ENCODE data around the gene ERBB4.
"Not testable (repeated sequence)": the region's sequence is repeated elsewhere in the genome, so short reads cannot be mapped to it uniquely, and the experiment has no call there.

ERBB4 gene

DNA sequence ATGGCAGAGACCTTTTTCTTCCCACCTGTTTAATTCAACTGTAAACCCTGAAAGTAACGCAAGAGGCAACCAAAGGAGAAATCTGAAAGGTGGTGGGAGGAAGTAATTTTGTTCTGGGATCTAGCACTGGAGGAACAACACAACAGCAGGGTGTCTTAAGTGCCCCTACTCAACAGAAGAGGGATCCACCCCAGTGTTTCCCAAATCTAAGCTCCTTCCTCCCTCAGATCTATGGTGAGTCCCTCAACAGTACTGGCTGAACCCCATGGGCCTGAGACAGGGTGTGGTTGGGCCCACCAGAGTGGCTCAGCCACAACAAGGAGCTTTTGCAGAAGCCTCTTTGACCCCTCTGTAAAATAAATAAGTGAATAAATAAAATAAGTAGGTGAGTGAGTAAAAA, 790.3 kb downstream of the ERBB4 start:
- no peak for DNase-seq (ENCODE audit: low read depth in 1 of 2, low spot score in 1 of 2)

DNA sequence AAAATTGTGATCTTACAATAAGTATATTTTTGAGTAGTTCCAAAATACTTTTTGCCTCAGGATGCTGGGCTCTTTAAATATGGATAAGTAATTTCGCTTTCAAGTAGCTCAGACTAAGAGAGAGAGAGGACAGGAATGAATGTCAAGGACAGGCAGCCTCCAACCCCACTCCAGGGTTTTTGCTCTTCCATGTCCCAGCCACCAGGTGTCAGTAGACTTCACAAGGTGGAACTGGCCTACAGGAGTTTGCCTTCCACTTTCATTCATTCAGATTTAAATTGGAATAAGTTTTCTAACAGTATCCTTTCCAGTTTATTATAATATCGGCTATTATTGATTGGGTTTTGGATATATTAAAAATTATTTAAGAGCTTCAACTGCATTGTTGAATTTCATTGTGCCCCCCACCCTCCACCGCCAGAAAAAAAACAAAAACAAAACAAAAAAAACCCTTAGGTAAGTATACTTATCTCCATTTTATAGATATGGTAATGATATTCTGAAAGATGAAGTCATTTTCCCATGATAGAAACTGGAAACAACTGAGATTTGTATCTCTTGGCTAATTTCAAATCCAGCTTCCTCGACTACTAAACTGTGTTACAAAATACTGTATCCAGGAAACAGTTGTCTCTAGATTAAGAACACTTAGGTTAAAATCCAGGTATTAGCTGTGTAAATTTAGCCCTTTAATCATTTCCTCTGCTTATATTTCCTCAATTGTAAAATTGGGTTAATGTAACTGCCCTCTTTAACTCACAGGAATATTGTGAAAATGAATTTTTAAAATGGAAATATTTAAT, 793.1 kb downstream of the ERBB4 start:
- DNase-seq (ENCODE audit: low read depth in 1 of 2, low spot score in 1 of 2), result no peak

DNA sequence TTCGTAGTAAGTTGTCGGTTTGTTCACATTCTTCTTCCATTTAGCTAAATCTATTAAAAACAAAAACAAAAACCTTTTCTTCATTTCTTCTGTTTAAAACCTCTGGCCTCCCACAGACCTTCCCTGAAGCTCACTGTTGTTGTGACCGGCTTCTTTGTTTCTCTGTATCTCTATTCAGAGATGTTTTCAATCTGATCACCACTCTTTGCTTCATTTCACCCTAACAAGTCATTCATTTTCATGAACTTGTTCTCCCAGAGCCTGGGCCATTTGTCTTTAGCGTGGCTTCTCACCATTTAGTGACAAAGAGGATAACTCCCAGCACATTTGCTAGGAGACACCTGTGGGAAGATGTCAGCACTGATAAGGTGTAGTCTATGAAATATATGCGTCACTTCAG, 794.2 kb downstream of the ERBB4 start:
- no peak for DNase-seq (ENCODE audit: low read depth in 1 of 2, low spot score in 1 of 2)

DNA sequence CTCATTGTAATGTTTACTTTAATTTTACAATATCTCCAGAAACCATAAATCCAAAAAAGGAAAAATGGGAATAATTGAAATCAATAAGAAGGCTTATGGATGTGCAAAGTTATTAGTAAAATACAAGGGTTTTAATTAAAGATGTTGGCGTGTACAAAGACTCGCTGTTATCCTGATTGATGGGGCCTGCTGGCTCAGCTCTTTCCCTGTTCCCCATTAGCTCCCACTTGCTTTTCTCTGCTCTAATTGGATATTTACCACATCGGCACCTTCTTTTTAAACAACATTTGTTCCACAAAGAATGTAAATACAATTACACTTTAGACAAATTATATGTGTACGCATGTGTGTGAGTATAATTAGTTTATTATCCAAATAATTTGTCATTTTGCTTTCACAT, 796.6 kb downstream of the ERBB4 start:
- DNase-seq (ENCODE audit: low read depth in 1 of 2, low spot score in 1 of 2), result no peak

DNA sequence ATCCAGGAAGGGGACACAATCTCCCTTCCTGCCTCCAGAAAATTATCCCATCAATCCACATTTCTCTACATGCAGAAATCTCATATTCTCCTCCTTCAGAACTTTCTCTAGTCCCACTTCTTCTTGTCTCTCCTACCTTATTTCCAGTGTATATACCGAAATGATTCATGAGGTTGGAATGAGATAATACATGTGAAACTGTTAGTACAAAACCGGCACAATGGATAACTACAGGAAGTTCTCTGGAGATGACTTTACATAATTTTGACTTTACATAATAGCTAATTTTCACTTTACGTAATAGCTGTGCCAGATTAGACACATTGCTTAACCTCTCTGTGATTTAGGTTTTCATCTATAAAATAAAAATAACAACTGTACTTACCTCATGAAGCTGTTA, 801.3 kb downstream of the ERBB4 start:
- DNase-seq (ENCODE audit: low read depth in 1 of 2, low spot score in 1 of 2), result no peak

DNA sequence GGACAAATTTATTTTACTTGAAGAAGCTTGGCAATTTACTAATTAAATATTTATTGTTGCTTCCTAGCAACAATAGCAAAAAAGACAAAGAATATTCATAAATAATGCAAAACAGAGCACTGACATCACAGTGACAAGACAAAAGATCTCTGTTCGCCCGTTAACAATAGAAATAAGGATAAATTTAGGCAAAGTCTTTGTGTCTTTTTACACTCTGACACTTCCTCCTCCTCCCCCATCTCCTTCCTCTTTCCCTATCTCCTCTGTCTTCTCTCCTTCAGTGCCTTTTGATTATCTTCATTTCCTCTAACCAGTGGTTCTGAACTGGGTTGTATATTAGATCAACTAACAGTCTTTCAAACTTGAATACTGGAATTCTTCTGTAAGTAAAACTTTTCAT, 808.4 kb downstream of the ERBB4 start:
- DNase-seq (ENCODE audit: low read depth in 1 of 2, low spot score in 1 of 2), result no peak

DNA sequence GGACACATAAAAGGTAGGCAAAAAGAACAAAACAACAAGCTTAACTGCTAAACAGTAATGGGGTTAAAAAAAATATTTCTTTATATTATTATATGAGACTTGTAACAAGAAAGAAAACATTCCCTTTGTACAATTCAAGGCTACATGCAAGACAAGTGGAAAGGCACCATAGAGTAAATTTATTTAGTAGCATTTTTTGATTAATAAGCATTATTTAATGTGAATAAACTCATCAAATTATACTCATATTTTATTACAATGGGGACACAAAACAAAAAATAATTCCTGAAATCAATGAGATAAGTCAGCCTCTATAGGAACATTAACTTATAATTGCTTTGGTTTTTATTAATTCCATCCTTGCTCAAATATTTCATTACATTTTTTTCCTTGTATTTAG, 809.2 kb downstream of the ERBB4 start:
- no peak for DNase-seq (ENCODE audit: low read depth in 1 of 2, low spot score in 1 of 2)

DNA sequence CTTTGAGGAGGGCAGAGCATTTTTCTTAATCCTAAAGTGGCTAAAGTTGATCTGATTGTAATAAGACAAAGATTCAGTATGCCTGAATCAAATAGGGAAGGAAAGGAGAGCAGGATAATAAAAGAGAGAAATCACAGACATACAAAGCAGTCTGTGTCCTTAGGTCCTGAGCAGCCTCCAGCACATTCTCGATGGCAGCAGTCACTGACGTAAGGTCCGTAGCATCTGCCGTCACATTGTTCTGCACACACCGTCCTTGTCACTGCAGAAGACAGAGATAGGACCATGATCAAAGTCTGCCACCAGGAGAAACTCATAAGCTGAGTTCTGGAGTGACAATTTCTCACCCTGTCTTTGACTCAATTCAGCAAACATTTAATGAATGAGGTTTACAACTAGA, 813.7 kb downstream of the ERBB4 start:
- DNase-seq (ENCODE audit: low read depth in 1 of 2, low spot score in 1 of 2), result no peak

DNA sequence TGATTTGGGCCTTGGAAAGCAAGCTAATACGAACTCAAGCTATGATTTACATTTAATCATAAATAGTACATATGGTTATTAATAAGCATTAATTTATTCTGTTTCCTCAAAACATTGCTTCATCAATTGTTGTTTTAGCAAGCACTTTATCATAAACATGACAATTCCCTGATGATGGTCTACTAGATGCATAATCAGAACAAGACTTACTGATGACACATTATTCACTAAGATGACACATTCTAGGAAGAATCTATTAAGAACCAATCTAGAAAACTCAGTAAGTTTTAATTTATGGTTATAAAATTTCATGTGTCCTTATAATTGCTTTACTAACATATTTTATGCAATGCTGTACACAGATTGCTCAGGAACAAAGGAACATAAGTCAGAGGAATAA, 815.2 kb downstream of the ERBB4 start:
- no peak for DNase-seq (ENCODE audit: low read depth in 1 of 2, low spot score in 1 of 2)

DNA sequence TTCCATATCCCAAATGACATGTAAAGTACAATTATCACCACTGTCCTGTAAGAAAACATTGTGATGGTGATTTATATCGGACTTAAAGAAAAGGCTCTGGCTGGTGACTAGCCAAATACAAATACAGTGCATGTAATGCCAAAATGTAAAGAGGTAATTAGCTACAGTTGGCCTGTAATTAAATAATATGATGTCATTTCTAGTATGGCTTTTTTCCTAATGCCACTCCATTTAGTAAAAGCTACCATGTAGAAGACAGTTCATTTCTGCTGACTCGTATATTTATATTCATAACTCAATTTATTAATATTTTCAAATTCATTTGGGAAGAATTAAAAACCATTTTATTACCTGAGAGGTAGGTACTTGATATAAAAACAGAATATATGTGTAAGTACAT, 815.7 kb downstream of the ERBB4 start:
- DNase-seq (ENCODE audit: low read depth in 1 of 2, low spot score in 1 of 2), result no peak

DNA sequence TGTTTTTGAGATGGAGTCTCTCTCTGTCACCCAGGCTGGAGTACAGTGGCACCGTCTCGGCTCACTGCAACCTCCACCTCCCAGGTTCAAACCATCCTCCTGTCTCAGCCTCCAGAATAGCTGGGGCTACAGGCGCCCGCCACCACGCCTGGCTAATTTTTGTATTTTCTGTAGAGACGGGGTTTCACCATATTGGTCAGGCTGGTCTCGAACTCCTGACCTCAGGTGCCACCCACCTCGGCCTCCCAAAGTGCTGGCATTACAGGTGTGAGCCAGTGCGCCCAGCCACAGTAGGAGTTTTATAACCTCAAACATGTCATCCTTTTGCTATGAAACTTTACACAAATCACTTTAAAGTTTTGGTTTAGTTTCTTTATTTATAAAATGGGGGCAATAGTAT, 816.7 kb downstream of the ERBB4 start:
- not testable (repeated sequence) for DNase-seq (ENCODE audit: low read depth in 1 of 2, low spot score in 1 of 2)

DNA sequence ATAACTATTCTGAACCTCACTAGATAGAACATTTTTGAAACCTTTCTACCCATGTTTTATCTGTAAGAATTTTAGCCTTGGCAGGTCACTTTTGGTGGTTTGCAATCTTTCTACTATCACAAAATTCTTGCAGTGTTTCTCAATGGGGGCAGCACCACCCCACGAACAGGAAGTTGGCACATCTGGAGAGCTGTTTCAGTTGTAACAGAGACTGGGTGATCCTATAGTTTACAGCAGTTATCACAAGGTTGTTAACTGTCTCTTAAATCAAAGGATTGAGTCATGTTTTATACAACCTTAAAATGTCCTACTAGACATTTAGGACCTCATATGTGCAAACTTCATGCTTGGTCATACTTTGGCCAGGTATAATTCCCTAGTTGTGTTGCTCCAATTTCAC, 829.2 kb downstream of the ERBB4 start:
- no peak for DNase-seq (ENCODE audit: low read depth in 1 of 2, low spot score in 1 of 2)

DNA sequence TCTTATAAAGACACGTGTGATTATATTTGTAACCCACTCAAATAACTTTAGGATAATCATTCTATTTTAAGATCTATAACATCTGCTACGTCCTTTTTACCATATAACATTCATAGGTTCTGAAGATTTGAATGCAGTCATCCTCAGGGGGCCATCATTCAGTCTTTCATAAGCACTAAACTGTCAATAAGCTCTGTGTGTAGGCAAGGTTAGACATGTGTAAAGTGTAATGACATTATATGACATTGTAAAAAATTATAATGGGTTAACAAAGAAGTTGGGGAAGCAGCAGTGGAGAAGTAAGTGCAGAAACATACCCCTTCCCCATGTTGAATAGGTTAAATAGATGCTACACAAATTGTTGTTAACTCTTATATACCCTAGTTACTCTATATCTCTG, 845.9 kb downstream of the ERBB4 start:
- no peak for DNase-seq (ENCODE audit: low read depth in 1 of 2, low spot score in 1 of 2)

DNA sequence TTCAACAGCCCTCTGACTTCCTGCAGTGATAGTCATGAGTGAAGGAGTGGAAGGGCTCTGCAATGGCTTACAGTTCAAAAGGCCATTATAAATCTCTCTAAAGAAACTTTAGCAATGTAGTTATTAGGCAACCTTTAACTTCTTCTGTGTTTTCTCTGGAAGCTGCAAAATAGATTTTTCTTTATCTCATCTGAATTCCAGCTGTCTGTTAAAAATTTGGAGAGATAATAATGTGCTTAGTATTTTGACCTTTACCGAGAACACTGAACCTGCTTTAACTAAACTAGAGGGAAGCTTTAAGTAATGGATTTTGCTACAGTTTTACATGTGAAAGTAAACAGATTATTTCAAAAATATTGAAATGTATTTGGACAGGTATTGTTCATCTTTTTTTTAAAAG, 847.9 kb downstream of the ERBB4 start:
- no peak for DNase-seq (ENCODE audit: low read depth in 1 of 2, low spot score in 1 of 2)

DNA sequence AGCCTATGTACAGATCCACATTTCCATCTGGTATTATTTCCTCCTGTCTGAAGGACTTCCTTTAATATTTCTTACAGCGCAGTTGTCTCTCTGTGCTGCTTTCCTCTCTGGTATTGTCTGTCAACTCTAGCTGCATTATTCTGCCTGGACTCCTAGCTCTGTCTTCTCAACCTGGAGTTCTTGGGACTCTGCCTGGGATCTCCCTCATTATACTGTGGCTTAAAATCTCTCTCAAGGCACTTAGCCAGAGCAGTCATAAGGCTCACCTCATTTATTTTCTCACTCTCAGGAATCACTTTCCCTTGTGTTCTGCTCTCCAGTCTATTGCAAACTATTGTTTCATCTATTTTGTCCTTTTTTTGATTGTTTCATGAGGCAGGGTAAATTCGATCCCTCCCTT, 850.4 kb downstream of the ERBB4 start:
- DNase-seq (ENCODE audit: low read depth in 1 of 2, low spot score in 1 of 2), result no peak

DNA sequence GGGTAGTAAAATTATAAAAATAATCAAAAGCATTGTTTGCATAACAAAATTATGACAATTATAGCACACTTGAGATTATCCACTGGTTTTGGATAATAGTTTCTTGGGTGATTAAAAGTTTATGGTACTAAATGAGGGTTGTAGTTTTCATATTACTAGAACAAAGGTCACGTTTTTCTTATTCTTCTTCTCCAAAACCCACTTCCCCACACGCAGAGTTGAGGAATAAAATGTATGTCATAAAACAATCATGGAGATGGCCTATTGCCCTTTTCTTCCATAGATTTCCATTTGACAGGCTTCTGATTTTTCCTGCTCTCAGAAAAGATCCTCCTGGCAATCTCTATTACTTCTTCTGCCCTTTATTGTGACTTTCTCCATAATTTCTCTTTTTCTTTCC, 863.9 kb downstream of the ERBB4 start:
- DNase-seq (ENCODE audit: low read depth in 1 of 2, low spot score in 1 of 2), result no peak

DNA sequence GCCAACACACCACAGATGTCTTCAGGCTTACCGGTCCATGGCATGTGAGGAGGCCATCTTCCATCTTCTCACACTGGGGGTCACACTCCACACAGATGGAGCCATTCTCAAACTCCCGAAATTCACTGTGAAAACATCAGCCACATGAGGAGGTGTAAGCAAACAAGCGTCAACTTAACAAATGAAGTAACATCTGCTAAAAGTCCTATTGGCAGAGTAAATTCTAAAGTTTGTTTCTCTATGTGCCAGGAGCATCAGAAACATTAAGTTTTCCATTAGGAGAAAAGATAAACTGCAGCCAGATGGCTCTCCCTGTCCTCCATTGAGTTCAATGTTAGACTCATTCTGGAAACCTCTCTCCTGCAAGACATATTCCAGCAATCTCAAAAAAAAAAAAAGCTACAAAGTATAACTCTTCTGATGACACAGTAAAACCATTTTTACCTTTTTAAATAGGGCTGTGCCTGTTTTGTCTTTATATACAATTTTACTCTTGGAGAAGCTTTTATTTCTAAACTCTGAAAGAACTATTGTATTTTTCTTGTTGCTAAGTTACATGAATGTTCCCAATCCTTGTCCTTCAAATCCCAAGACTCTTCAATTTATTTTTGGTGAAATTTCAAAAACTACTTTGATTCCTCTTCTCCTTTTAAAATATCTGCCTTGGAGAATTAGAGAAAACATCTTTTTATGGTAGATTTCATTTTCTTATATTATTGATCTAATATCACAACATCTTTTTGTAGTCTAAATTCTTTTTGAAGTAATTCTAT, 865.3 kb downstream of the ERBB4 start:
- DNase-seq (ENCODE audit: low read depth in 1 of 2, low spot score in 1 of 2), result no peak

DNA sequence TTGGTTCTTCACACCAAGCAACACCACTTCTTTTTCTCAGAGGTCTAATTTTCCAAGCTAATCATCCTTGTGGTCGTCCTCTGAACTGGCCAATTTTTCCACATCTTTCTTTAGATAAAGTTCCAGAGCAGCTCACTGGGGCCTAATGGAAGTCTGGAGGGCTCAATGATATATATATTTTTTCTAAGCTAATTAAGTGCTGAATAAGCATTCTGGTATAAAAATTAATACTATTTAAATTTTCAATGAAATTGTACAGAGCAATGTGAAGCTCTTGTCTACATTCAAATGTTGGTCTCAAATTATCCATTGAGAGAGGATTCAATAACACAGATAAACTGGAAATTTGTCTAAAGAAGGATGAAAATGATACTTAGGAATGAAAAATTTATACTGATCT, 866.6 kb downstream of the ERBB4 start:
- DNase-seq (ENCODE audit: low read depth in 1 of 2, low spot score in 1 of 2), result no peak

DNA sequence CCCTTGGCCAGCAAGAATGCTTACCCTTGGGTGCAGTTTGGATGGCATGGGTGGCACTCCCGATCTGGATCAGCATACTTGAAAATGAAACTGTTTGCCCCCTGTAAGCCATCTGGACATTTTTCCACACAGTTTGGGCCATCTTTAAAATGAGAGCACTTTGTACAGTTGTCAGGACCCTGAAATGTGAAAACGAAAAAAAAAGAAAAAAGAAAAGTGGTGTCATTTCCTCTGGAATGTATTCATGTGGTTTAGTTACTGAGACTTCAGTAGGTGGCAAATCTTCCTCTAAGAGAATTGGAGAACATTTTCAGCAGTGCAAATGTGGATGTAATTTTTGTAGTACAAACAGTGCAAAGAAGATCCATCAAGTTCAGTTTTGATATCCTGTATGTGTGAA, 873.3 kb downstream of the ERBB4 start:
- DNase-seq (ENCODE audit: low read depth in 1 of 2, low spot score in 1 of 2), result no peak

DNA sequence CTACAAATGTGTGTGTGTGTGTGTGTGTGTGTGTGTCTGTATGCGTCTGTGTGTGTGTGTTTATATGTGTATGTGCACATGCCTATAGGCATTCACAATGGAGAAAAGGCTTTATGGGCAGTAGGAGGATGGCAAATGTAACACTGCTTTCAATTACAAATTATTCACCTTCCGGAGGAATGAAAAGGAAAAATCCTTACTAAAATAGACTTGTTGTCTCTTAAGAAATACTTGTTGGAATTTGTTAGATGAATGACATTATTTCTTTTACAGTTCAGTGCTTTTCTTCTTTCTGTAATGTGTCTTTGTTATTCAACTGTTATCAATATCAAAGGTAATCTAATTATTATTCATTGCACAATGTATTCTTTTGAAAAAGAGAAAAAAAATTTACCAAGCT, 874.3 kb downstream of the ERBB4 start:
- DNase-seq (ENCODE audit: low read depth in 1 of 2, low spot score in 1 of 2), result no peak

DNA sequence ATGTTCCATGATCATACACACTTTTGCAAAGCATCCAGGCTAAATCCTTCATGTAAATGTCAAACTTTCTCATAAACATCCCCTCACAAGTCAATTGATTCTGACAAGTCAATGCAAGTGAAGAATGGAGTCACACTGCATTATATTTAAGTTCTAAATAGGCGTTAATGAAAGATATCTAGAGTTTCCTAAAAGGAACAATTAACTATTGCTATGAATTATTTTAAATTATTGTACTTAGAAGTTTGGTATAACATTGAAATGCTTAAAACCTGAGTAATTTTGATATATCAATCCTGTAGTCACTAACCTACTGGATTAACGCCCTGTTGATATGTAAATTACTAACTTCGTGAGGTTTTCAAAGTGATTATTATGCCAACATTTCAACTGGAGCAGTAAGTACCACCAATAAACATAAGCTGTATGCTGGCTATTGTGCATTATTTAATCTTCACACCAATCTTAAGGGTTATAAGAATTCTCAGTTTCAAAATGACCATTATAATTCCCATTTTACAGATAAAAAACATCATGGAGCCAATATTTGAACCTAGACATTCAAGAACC, 884.3 kb downstream of the ERBB4 start:
- DNase-seq (ENCODE audit: low read depth in 1 of 2, low spot score in 1 of 2), result no peak

DNA sequence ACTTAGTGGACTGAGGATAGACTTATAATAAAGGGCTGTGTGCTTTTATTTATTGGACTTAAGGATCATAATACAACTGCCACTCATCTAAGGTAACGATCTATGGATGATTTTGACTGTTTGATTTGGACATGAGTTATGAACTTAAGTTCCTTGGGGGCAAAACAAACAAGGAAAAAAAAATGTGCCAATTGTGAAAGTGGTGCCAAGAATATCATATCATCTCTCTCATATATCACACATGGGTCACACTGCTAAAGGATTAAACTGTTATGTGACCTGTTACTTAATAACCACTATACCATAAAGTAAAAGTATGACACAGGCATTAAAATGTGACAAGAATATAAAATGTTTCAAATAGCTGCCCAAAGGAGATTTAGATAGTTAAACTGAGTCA, 886.3 kb downstream of the ERBB4 start:
- DNase-seq (ENCODE audit: low read depth in 1 of 2, low spot score in 1 of 2), result no peak
